Fibroblast of skin of left quadriceps (primary cell): ENCODE results near the gene MTFP1.
"Not testable (repeated sequence)": the region's sequence is repeated elsewhere in the genome, so short reads cannot be mapped to it uniquely, and the experiment has no call there.

Experiments used
- DNase-seq, 2 experiments: peaks; one replicate each; pipeline ENCODE4 v3.0.0-alpha.2; 2013; ENCODE audit warnings: low read depth in 2 of 2

MTFP1 gene

GRCh38 chr22:30455075-30455840 is 29.7 kb downstream of the MTFP1 start:
- DNase-seq = no peak

GRCh38 chr22:30457981-30458380 is 32.4 kb downstream of the MTFP1 start:
- no peak for DNase-seq

GRCh38 chr22:30459181-30460052 is 33.8 kb downstream of the MTFP1 start:
- no peak for DNase-seq

DNA sequence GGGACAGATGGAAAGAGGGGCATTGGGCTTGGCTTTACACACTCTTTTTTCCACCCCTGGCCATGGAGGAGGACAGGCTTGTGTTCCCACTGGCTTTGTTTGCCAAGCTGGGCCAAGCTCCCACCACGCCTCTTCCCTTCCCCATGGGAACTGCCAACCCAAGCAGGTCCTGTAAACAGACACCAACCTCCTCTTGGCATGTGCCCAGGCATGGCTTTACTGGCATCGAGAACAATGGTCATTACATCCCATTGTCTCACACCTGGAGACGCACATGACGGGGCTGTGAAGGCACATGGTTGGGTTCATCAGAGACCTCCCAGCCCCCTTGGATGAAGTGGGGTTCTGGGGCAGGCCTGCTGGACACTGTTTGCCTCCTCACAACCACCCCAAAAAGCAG is 34.6 kb downstream of the MTFP1 start:
- DNase-seq = no peak

DNA sequence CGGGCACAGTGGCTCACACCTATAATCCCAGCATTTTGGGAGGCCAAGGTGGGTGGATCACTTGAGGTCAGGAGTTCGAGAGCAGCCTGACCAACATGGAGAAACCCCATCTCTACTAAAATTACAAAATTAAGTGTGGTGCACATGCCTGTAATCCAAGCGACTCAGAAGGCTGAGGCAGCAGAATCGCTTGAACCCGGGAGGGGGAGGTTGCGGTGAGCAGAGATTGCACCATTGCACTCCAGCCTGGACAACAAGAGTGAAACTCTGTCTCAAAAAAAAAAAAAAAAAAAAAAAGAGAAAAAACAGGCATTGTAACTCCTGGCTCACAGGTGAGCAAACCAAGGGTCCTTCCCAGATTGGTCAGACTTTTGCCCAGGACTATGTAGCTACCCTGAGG is 35.0 kb downstream of the MTFP1 start:
- not testable (repeated sequence) for DNase-seq

DNA sequence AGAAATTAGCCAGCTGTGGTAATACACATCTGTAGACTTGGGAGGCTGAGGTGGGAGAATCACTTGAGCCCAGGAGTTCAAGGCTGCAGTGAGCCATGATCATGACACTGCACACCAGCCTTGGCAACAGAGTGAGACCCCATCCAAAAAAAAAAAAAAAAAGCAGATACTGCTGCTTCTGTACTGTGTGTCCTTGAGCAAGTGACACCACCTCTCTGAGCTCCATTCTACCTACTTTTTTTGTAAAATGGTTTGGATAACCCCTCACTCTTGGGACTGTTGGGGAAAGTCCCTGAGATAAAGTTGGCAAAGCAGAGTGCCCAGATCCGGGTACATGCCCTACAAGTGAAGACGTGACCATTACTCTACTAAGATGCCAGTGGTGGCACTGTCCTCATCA is 43.6 kb downstream of the MTFP1 start:
- DNase-seq = no peak

- DNase-seq = no peak
These were observed 45.1 kb downstream of the MTFP1 start for GRCh38 chr22:30470655-30471054.

- no peak for DNase-seq
These were observed 46.2 kb downstream of the MTFP1 start, which contains the start of gene SEC14L3 for GRCh38 chr22:30471616-30472318. SEC14L3 (minus strand) TSS chr22:30472017; CDS start chr22:30471958, 59 bp downstream.

DNA sequence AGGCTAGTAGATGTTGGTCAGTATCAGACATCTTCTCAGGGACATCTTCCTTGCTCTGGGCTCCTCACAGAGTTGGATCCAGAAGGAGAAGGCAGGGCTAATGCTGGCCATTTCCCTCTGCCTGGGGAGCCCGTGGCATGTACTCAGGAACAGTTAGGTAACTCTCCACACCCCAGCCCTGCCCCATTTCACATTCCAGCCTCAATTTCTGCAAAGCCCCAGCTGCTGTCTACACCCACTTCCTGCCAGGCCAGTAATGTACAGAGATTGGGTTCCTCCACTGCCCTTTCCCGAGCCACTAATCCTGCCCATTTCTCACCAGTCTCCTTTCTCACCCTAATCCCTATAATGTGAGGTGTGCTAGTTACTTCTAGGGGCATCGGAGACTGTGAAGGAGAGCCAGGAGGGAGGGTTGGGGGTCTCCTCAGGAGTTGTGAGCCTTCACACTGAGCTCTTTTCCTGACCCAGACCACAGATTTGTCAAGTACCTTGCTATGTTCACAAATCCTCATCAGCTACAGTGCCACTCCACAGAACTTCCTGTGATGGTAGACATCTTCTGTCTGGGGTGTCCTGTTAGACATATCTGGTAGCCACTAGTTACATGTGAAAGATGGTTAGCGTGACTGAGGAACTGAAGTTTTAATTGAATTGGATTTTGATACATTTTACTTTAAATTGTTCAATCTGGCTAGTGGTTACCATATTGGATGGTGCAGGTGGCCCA is 47.6 kb downstream of the MTFP1 start:
- DNase-seq = no peak

DNA sequence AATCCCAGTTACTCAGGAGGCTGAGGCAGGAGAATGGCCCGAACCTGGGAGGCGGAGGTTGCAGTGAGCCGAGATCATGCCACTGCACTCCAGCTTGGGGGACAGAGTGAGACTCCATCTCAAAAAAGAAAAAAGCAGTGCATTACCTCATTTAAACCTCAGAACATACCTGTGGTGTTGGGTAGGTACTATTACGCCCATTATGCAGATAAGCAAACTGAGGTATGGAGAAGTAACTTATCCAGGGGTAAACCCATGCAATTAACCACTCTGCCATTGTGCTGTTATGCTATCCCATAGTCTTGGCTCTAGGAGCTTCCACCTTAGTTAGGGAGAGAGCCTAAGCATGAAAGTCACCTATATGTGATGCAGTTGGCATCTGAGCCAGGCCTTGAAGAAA is 48.6 kb downstream of the MTFP1 start:
- no peak for DNase-seq

DNA sequence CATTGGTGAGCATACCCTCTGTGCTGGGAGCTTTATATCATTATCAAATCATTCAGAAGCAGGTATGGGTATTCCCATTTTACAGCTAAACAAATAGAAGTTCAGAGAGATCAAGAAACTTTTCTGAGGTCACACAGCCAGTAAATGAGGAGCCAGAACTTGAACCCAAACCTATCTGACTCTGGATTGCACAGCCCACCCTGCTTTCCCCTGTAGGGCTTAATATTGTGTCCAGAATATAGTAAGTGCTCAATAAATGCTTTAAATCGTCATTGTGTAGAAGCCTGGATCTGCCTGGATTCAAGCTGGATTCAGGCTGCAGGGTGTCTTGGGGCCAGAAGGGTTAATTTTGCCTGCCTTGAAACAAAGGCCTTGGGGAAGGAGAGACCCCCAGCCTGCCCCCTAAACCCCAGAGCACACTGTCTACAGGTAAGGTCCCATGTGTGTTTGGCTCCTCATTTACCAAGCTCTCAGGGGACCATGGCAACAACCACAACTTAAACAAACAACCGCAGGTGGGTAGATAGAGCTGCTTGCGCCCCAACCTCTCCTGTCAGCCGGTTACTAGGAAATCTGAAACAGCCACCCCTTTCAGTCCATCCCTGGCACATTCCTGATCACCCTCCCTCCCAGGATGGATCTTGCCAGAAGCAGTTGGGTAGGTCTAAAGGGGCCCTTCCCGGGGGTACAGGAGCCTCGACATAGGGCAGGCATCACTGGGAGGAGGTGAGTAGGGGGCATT is 49.3 kb downstream of the MTFP1 start:
- no peak for DNase-seq
